ENCODE data around the gene AFF3.
"Not testable (repeated sequence)": the region's sequence is repeated elsewhere in the genome, so short reads cannot be mapped to it uniquely, and the experiment has no call there.

The AFF3 gene

DNA sequence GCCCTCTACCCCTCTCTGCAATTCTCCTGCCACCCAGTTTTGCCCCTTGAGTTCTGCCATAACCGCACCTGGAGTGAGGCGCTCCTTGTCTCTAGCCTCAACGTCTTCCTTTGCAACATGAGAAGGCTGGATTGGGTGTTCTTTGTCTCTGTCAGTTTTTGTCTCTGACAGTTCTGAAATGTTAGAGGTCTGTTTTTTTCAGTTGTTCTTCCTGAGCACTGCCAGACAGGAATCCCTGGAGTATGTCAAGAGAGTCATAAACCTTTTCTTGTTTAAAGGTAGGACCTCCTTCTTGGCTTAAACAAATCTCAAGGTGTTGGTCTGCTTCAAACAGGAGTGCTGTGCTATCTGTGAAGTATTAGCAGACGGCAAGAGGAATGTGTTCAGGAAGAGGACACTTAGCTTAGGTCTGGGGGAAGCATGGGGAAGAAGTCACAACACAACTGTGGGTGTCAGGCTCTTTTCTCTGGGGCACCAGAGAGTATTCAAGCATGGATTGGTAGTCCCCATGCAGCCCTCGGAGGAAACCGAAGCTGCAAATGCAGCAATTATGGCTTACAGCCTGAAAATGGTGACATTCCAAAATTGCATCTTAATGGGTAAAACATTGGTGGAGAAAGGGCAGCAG is 32.3 kb downstream of the AFF3 start:
- Histone ChIP-seq H3K9me3 (ENCODE audit: control insufficient read depth, low read length) (no peaks in the 10 kb centered on the region), H3K27ac (ENCODE audit: insufficient read depth, low read depth, low read length, poor library complexity, severe bottlenecking) (no peak overlapping the region), H3K4me1 (ENCODE audit: control insufficient read depth, insufficient read depth, low read length) (peaks cover 20% of the 10 kb centered on the region), H3K4me3 (ENCODE audit: insufficient read depth, low read depth, low read length) (no peak overlapping the region), H3K36me3 (ENCODE audit: control insufficient read depth, insufficient read depth, low read length) (no peaks in the 10 kb centered on the region), H3K27me3 (ENCODE audit: control insufficient read depth, insufficient read depth, low read length, poor library complexity, severe bottlenecking) (peaks cover 94% of the 10 kb centered on the region)
- WGBS, 2 experiments, result 73 to 79% methylated on average over 6 of the region's 6 CpGs

DNA sequence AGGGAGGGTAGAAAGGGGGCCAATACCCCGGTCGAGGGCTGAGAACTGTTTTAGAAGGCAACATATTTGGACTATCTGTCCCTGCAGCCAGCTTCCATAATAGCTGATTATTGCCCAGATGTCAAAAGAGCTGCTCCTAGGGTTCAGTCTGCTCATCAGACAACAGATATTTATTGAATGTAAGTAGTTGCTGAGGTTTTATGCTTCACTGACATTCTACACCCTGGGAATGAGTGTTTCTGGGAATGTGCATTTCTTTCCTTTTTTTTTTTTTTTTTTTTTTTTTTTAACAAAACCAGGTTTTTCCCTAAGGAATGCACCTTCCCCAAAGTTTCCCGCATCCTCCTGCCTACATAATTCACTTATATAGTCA is 33.8 kb downstream of the AFF3 start:
- Histone ChIP-seq H3K4me1 (ENCODE audit: control insufficient read depth, insufficient read depth, low read length) (peaks cover 20% of the 10 kb centered on the region), H3K27me3 (ENCODE audit: control insufficient read depth, insufficient read depth, low read length, poor library complexity, severe bottlenecking) (peaks cover 86% of the 10 kb centered on the region)
- H3K27ac ChIP-seq (ENCODE audit: insufficient read depth, low read depth, low read length, poor library complexity, severe bottlenecking); H3K9me3 ChIP-seq (ENCODE audit: control insufficient read depth, low read length); H3K4me3 ChIP-seq (ENCODE audit: insufficient read depth, low read depth, low read length); H3K36me3 ChIP-seq (ENCODE audit: control insufficient read depth, insufficient read depth, low read length): not testable (repeated sequence)
- WGBS, 2 experiments, result 75 to 91% methylated on average over 2 of the region's 3 CpGs

DNA sequence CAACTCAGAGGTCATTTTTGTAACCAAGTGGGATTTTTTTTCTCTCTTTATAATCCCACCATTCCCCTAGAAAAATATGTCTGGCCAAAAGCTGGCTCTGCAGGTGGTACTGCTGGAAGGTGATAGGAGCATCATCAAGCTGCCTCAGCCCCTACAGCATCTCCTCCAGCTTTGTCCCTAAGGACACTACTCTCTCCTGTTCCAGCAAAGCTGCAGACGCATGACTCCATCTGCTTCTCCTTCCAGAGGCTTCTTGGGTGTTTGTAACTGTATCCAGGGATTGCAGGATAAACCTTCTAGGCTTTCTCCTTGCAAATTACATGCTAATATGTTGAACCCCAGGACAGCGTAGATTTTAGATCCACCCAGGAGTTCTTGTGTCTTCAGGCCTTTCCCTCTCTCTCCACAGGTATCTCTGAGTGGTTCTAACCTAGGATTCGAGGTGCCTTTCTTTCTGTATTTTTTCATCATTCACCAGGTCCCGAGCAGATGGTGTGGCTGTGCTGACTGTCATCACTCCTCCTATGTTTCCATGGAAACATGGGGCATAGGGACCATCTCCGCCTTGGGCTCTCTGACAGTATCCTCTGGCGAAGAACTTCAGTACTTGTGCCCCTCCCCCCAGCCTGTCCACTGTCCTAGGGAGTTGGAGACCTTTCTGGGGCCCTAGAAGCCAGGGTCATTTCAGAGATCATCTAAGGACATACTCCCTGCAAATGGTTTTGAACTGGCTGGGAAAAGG is 34.3 kb downstream of the AFF3 start:
- H3K4me1 ChIP-seq (ENCODE audit: control insufficient read depth, insufficient read depth, low read length), result peaks cover 20% of the 10 kb centered on the region
- no peaks in the 10 kb centered on the region for H3K36me3 ChIP-seq (ENCODE audit: control insufficient read depth, insufficient read depth, low read length)
- no peaks in the 10 kb centered on the region for H3K9me3 ChIP-seq (ENCODE audit: control insufficient read depth, low read length)
- peaks cover 86% of the 10 kb centered on the region for H3K27me3 ChIP-seq (ENCODE audit: control insufficient read depth, insufficient read depth, low read length, poor library complexity, severe bottlenecking)
- no peak overlapping the region for H3K4me3 ChIP-seq (ENCODE audit: insufficient read depth, low read depth, low read length)
- no peak overlapping the region for H3K27ac ChIP-seq (ENCODE audit: insufficient read depth, low read depth, low read length, poor library complexity, severe bottlenecking)
- 76 to 77% methylated on average over 6 of the region's 6 CpGs for WGBS, 2 experiments

DNA sequence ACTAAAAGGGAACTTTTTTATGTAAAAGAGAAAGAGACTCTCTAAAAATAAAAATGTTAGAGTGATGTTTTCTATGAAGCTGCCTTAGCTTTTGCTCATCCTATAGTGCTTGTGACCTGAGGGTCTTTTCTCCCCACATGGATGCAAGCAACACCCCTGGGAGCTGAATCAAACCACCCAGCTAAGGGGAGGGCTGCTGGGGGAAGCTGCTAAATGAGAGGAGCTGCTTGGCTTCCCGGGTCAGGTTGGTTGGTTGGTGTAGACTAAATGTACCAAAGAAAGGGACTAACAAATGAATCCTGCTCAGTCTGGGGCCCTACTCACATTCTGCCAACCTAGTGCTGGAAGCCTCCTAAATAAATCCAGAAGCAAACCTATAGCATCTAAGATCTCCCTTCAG is 35.0 kb downstream of the AFF3 start:
- 61 to 75% methylated on average over 1 of the region's 1 CpG for WGBS, 2 experiments
- Histone ChIP-seq H3K4me3 (ENCODE audit: insufficient read depth, low read depth, low read length) (no peak overlapping the region), H3K4me1 (ENCODE audit: control insufficient read depth, insufficient read depth, low read length) (peaks cover 20% of the 10 kb centered on the region), H3K9me3 (ENCODE audit: control insufficient read depth, low read length) (no peaks in the 10 kb centered on the region), H3K27ac (ENCODE audit: insufficient read depth, low read depth, low read length, poor library complexity, severe bottlenecking) (no peak overlapping the region), H3K36me3 (ENCODE audit: control insufficient read depth, insufficient read depth, low read length) (no peaks in the 10 kb centered on the region), H3K27me3 (ENCODE audit: control insufficient read depth, insufficient read depth, low read length, poor library complexity, severe bottlenecking) (peaks cover 83% of the 10 kb centered on the region)

DNA sequence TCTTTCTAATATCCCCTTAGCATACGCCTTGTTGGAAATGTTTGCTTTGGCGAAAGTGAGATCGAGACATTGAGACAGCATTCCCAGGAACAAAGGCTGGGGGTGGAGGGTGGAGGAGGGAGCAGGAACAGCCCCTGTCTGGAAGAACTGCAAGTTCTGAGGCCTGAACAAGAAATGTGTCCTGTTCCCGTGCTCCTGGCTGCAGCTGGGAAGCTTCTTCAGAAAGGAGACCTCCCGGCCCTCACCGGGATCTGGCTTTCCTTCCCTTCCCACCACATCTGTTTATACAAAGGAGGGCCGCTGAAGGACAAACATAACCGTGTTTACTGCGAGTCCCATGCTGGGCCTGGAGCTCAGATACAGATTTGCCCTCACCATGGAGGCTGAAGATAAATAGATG is 35.9 kb downstream of the AFF3 start:
- Histone ChIP-seq H3K36me3 (ENCODE audit: control insufficient read depth, insufficient read depth, low read length) (no peaks in the 10 kb centered on the region), H3K4me1 (ENCODE audit: control insufficient read depth, insufficient read depth, low read length) (peaks cover 20% of the 10 kb centered on the region), H3K4me3 (ENCODE audit: insufficient read depth, low read depth, low read length) (no peak overlapping the region), H3K27me3 (ENCODE audit: control insufficient read depth, insufficient read depth, low read length, poor library complexity, severe bottlenecking) (peaks cover 80% of the 10 kb centered on the region), H3K9me3 (ENCODE audit: control insufficient read depth, low read length) (no peaks in the 10 kb centered on the region), H3K27ac (ENCODE audit: insufficient read depth, low read depth, low read length, poor library complexity, severe bottlenecking) (no peak overlapping the region)
- WGBS, 2 experiments, result 1 to 3% methylated on average over 9 of the region's 9 CpGs

DNA sequence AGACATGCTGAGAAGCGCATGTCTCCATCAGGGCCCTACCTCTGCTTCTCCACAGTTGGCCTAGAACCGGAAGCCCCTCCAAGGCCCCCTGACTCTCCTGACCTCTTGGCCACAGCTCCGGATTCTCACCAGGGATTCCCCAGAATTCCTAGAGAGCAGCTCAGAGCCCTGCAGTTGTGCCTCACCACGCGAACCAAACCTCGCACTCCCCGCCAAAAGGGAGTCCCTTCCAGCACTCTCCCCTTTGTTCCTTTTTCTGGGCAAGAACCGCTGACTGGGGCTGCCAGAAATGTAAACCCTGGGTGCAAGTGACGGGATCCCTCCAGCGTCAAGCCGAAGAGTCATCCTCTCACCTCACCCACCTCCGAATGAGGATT is 36.7 kb downstream of the AFF3 start:
- WGBS, 2 experiments, result 2 to 3% methylated on average over 12 of the region's 12 CpGs
- peak overlapping the region; percentile 41 for H3K4me3 ChIP-seq (ENCODE audit: insufficient read depth, low read depth, low read length)
- no peaks in the 10 kb centered on the region for H3K9me3 ChIP-seq (ENCODE audit: control insufficient read depth, low read length)
- no peak overlapping the region for H3K27ac ChIP-seq (ENCODE audit: insufficient read depth, low read depth, low read length, poor library complexity, severe bottlenecking)
- peaks cover 75% of the 10 kb centered on the region for H3K27me3 ChIP-seq (ENCODE audit: control insufficient read depth, insufficient read depth, low read length, poor library complexity, severe bottlenecking)
- peaks cover 20% of the 10 kb centered on the region for H3K4me1 ChIP-seq (ENCODE audit: control insufficient read depth, insufficient read depth, low read length)
- H3K36me3 ChIP-seq (ENCODE audit: control insufficient read depth, insufficient read depth, low read length), result no peaks in the 10 kb centered on the region

DNA sequence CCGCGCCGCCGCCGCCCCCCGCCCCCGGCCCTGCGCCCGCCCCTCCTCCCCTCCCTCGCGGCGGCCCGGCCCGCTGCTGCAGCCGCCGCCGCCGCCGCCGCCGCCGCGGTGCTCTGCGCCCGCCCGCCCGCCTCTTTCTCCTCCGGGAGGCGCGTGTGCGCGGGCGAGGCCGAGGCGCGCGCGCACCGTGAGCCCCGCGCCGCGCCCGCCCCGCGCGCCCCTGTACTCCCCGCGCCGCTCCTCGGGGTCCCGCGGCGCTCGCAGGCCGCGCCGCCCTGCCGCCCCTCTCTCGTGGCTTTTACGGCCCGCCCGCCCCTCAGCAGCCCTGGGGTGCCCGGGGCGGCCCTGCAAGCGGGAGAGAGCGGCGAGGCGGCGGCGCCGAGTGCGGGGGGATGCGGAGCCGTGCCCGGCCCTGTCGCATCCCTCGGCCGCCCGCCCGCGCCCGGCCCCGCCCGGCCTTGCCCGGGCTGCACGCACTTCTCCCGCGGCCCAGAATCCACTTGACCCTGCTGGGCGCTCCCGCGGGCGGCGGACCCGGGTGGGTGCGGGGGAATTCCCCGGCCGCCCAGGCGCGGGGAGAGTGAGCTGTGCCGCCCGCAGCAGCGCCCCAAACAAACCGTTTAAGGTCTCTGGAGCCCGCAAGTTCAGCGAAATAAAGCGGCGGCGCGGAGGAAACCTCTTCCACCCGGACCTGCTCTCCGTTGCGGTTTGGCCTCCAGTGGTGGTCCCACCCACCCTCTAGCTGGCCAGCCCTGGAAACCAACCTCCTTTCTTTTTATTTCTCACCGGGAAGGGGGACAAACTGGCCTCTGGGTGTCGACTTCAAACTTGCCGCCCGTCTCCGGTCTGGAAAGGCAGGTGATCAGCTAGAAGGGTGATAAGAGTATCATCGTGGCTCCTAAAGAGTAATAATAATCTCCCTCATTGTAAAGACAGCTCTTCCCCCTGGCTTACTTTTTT is 37.4 kb downstream of the AFF3 start:
- H3K4me1 ChIP-seq (ENCODE audit: control insufficient read depth, insufficient read depth, low read length), result peaks cover 18% of the 10 kb centered on the region
- H3K36me3 ChIP-seq (ENCODE audit: control insufficient read depth, insufficient read depth, low read length), result no peaks in the 10 kb centered on the region
- WGBS, 2 experiments, result 0% methylated on average over 106 to 116 of the region's 119 CpGs
- H3K27me3 ChIP-seq (ENCODE audit: control insufficient read depth, insufficient read depth, low read length, poor library complexity, severe bottlenecking), result peaks cover 70% of the 10 kb centered on the region
- H3K27ac ChIP-seq (ENCODE audit: insufficient read depth, low read depth, low read length, poor library complexity, severe bottlenecking), result no peak overlapping the region
- peak overlapping the region; percentile 41 for H3K4me3 ChIP-seq (ENCODE audit: insufficient read depth, low read depth, low read length)
- no peaks in the 10 kb centered on the region for H3K9me3 ChIP-seq (ENCODE audit: control insufficient read depth, low read length)

DNA sequence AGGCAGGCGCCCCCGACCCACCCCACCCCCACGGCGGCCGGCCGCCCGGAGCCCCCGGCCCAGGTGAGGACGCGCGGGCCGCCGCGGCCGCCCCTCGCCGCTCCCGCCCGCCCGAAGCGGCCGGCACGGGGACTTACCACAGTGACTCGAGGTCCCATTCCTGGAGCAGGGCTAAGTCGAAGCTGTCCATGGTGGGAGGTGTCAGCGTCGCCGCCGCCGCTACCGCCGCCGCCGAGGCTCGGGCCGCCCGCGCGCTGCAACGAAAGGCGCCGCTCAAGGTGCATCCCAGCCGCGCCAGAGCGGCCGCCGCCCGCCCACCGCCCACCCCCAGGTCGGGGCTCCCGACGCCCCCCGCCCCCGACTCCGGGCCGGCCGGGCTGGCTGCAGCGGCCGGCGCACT is 38.1 kb downstream of the AFF3 start:
- Histone ChIP-seq H3K4me1 (ENCODE audit: control insufficient read depth, insufficient read depth, low read length) (peaks cover 12% of the 10 kb centered on the region), H3K27me3 (ENCODE audit: control insufficient read depth, insufficient read depth, low read length, poor library complexity, severe bottlenecking) (peaks cover 64% of the 10 kb centered on the region), H3K4me3 (ENCODE audit: insufficient read depth, low read depth, low read length) (peak overlapping the region; percentile 13)
- H3K36me3 ChIP-seq (ENCODE audit: control insufficient read depth, insufficient read depth, low read length); H3K9me3 ChIP-seq (ENCODE audit: control insufficient read depth, low read length); H3K27ac ChIP-seq (ENCODE audit: insufficient read depth, low read depth, low read length, poor library complexity, severe bottlenecking): not testable (repeated sequence)
- WGBS, 2 experiments, result 0% methylated on average over 20 to 25 of the region's 60 CpGs

DNA sequence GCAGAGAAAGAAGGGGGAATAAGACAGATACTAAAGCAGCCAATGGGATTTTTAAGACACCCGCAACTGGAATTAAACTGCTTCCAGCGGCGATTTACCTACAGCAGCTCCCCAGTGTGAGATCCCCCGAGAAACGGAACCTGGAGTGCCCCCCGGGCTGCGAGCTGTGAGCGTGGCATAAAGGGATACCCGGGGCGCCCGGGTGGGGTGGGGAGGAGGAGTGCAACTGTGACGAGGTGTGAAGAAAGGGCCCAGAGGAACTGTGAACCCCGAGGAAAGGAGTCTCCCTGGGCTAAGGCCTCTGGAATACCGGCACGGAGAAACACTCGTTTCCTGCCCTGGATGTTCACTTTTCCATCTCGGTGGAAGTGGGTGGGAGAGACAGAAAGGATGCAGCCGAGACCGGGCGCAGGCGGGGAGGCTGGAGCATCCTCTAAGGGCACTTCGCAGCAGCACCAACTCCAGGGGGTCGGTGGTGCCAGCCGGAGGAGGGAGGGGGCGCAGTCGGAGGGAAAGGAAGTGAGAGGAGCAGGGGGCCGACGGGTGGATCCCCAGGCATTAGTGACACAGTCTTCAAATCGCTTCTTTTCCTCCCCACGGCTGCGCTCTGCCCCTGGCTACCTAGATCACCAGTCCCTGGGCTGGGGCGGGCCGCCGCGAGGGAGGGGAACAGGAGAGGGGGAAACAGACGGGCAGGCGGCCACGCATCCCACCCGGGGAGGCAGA is 38.7 kb downstream of the AFF3 start:
- not testable (repeated sequence) for H3K27ac ChIP-seq (ENCODE audit: insufficient read depth, low read depth, low read length, poor library complexity, severe bottlenecking); H3K36me3 ChIP-seq (ENCODE audit: control insufficient read depth, insufficient read depth, low read length); H3K9me3 ChIP-seq (ENCODE audit: control insufficient read depth, low read length)
- H3K27me3 ChIP-seq (ENCODE audit: control insufficient read depth, insufficient read depth, low read length, poor library complexity, severe bottlenecking), result peaks cover 63% of the 10 kb centered on the region
- peak overlapping the region; percentile 13 for H3K4me3 ChIP-seq (ENCODE audit: insufficient read depth, low read depth, low read length)
- 6 to 9% methylated on average over 7 to 16 of the region's 39 CpGs for WGBS, 2 experiments
- peaks cover 12% of the 10 kb centered on the region for H3K4me1 ChIP-seq (ENCODE audit: control insufficient read depth, insufficient read depth, low read length)
